Muscle of arm (tissue), 14 donors: ENCODE results near the gene SLC28A3. TPM values are rescaled to one million over a fixed set of nuclear protein-coding genes. Genes with fewer than 3 reads are reported as not detected.
"Not testable (repeated sequence)": the region's sequence is repeated elsewhere in the genome, so short reads cannot be mapped to it uniquely, and the experiment has no call there.

ENCODE experiments used
- DNase-seq: peaks from one replicate; pipeline ENCODE4 v3.0.0-alpha.2; 2013
- long read RNA-seq, 11 donors: transcript quantifications; one replicate each; lab custom pipeline, GENCODE V29; 2026
- polyA plus RNA-seq, 12 donors: library from polyadenylated mRNA; unstranded; fragments of 120-200 nt; gene quantifications; one replicate each; pipeline ENCODE4 v1.2.1, GENCODE V29; 2013; ENCODE audit not compliant: insufficient read length in 12 of 12

SLC28A3 gene, protein sequence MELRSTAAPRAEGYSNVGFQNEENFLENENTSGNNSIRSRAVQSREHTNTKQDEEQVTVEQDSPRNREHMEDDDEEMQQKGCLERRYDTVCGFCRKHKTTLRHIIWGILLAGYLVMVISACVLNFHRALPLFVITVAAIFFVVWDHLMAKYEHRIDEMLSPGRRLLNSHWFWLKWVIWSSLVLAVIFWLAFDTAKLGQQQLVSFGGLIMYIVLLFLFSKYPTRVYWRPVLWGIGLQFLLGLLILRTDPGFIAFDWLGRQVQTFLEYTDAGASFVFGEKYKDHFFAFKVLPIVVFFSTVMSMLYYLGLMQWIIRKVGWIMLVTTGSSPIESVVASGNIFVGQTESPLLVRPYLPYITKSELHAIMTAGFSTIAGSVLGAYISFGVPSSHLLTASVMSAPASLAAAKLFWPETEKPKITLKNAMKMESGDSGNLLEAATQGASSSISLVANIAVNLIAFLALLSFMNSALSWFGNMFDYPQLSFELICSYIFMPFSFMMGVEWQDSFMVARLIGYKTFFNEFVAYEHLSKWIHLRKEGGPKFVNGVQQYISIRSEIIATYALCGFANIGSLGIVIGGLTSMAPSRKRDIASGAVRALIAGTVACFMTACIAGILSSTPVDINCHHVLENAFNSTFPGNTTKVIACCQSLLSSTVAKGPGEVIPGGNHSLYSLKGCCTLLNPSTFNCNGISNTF
- polyA plus RNA-seq = 1 to 10 TPM in 2 of 12 donors, under 1 TPM in 2, not detected in 8; 0.04 to 3.6 (median 0.80) TPM
- long read RNA-seq, donor 1 = 0 reads
- long read RNA-seq, donor 2 = 0 reads
- long read RNA-seq, donor 3 = 0 reads
- long read RNA-seq, donor 4 = 0 reads
- long read RNA-seq, donor 5 = 0 reads
- long read RNA-seq, donor 6 = 0 reads
- long read RNA-seq, donor 7 = 0 reads
- long read RNA-seq, donor 8 = 0 reads
- long read RNA-seq, donor 9 = 0 reads
- long read RNA-seq, donor 10 = 0 reads
- long read RNA-seq, donor 11 = 0 reads

DNA sequence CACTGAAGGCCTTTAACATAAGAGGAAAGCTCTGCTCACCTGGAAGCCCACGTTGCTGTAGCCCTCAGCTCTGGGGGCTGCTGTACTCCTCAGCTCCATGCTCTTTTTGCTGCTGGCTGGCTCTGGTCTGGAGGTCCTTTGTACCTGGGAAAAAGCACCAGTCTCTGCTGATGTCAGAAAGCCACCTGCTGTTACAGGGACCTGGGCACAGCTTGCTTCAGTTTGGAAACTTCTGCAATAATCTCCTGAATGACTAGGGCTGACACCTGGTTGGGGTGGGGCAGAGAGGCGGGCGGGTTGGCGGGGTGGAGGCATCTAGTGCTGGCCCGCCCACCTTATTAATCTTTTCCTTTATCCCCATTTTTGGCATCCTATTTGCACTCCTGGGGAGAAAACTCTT lies at the start of gene SLC28A3:
Gene SLC28A3, minus strand, starts transcription at position 224 of the 400 bp plus-strand sequence. Its CDS starts 125 bp downstream, at position 99.
- DNase-seq = no peak

DNA sequence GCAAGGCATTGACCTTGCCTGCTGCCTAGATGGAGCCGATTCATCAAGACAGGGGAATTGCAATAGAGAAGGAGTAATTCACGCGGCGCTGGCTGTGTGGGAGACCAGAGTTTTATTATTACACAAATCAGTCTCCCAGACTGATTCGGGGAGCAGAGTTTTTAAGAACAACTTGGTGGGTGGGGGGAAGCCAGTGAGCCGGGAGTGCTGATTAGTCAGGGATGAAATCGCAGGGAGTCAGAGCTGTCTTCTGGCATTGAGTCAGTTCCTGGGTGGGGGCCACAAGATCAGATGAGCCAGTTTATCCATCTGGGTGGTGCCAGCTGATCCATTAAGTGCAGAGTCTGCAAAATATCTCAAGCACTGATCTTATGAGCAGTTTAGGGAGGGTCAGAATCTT lies 49.7 kb upstream of the SLC28A3 start:
- DNase-seq = not testable (repeated sequence)

DNA sequence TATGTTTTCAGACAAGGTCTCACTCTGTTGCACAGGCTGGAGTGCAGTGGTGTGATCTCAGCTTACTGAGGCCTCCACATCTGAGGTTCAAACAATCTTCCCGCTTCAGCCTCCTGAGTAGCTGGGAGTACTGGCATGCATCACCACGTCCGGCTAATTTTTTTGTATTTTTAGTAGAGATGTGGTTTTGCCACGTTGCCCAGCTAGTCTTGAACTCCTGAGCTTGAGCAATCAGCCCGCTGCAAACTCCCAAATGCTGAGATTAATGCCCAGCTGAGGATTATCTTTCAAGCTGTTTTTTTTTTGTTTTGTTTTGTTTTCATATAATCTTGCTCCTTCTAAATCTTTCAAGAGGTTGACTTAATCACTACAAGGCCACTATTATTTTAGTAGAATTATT lies 47.3 kb upstream of the SLC28A3 start:
- DNase-seq = no peak

DNA sequence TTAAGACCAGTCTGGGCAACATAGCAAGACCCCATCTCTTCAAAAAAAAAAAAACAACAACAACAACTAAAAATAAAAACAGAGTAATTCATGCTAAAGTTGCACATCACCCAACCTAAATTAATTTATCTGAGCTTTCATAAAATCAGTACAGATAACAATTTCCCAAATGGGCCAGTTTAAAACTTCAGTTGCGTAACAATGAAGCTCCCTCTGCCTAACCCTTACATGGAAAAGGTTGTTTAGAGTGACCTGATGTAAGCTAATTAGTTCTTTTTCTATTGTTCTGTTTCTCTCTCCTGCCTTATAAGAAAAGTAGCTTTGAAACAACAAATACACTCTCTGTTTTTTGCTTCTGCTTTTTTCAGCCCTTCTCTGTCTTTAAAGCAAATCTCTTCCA lies 46.2 kb upstream of the SLC28A3 start:
- no peak for DNase-seq

DNA sequence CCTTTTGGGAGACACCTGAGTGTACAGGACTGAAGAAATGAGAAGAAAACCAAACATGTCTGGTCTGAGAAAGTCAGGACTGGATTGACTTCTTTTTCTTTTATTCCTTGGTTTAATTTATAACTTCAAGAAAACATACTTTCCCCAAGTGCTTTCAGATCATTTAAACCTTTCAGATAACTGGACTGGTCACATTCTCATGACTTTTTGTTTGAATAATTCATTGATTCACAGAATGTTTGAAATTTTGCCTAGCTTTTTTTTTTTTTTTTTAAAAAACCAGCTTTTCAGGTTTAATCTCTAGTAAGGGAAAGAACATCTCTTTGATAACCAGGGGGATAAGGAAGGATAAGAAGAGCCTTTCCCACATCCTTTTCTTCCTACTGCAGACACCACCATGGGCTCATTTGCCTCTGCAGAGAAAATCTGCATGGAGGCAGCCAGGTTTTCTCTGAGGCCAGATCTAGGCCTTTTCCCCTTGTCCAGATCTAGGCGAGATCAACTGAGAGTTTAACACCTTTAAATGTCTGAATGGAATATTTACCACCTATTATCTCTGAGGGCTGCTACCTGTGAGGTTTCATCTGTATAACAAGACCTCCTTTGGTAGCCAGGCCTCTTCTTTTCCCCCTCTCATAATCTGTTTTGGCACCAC lies 45.0 kb upstream of the SLC28A3 start:
- DNase-seq = no peak

DNA sequence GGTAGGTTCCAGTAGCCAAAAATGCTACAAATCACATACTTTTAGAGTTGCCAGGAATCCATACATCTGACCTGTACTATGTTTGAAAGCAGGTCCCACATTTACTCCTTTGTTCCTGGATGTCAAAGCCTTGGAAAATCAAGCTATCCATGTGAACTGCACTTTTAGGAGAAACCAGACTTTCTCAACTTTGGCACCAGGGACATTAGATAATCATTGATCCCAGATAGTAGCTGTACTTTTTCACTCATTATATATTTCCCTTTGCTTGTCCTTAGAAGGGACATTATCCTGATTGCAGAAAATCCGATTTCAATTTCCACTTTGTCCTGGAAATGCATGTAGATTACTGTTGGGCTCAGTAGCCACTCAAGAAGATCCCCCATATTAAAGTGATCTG lies 44.1 kb upstream of the SLC28A3 start:
- DNase-seq = no peak

DNA sequence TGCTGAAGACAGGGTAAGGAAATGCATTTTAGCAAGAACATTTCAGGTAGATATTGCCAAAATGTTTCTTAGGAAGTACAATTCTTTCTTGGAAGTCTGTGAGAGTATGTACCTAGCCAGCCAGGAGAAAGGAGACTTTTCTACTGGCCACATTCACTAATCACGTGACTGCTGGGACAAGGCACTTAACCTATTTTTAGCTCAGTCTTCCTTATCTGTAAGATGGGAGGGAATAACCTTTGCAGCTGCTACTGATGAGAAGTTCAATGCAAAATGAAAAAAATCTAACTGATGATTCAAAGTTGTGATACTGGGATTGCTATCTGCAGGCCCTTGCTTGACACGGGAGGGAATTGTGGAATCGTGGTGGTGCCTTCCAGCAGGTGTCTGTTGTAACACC lies 42.6 kb upstream of the SLC28A3 start:
- no peak for DNase-seq

DNA sequence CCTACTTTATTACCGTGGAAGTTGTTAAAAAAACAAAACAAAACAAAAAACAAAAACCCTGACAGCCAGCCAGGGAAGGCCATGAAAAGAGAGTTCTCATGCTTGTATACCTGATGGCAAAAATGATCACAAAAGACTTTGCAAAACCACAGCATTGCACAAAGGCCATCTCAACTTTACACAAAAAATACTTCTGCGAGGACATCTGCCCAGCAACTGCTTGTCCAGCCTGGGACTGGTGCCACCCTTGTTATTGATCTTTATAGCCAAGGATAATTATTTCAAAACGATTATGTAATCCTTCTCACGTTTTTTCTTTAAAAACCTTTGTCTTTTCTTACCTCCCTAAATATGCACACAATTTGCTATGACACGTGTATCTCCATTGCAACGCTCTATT lies 42.2 kb upstream of the SLC28A3 start:
- DNase-seq = no peak

DNA sequence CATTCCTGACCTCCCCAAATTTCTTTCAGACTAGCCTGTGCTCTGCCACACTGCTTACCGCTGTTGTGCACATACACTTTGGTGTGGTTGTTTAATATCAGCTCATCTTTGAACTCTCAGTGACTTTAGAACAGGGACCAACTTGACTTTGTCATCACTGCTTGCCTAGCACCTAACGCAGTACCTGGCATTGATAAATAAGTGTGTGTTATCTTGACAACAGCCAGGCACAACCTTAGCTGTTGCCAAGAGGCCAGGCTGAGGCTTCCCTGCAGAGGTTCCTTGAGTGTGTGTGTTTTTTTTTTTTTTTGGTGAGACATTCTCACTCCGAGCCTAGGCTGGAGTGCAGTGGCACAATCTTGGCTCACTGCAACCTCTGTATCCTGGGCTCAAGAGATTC lies 41.0 kb upstream of the SLC28A3 start:
- no peak for DNase-seq

DNA sequence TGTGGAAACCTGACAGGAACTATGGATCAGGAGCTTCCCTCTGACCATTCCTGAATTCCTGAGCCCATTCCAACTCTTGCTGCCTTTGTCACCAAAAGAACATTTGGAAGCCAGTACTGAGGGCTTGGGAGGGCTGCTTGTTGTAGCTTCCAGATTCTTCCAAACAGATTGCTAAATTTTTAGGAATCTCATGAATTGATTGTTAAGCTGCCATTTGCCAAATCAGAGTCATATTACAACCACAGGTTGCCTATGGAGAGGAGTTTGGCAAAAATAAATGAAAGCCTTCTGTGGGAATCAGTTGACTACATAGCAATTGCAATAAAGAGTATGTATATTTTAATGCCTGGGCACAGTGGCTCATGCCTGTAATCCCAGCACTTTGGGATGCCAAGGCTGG lies 39.2 kb upstream of the SLC28A3 start:
- no peak for DNase-seq

DNA sequence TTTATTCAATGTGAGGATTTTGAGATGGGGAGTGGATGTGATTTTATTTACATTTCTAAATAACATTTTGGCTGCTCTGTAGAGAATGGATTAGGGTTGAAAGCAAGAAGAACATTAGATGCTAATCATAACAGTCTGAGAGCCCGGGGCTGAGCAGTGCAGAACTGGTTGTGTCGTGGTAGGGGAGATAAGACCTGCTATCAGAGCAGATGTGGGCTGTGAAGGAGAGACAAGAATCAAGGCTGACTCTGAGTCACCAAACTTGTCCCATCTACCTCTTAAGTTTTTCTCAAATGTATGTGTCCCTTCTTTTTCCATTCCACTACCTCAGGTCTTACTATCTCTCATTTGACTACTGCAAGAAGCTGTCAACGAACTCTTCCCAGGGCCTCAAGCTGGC lies 35.4 kb upstream of the SLC28A3 start:
- no peak for DNase-seq

DNA sequence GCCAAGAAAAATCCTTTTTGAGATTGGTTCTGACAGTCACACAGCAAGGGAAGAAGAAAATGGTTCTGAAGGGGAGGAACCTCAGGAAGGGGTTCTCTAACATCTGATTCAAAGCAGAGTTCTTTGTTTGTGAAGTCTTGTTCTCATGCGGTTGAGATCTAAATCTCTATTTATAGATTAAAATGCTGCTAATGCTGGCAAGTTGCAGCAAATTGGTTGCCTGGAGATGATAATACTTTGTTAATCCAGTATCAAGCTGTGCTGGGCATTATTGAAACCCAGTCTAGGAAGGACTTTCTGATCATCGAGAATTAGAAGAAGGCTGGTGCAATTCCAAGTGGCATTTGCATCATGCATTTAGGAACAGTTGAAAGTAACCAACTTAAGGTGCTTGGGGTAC lies 34.0 kb upstream of the SLC28A3 start:
- no peak for DNase-seq

DNA sequence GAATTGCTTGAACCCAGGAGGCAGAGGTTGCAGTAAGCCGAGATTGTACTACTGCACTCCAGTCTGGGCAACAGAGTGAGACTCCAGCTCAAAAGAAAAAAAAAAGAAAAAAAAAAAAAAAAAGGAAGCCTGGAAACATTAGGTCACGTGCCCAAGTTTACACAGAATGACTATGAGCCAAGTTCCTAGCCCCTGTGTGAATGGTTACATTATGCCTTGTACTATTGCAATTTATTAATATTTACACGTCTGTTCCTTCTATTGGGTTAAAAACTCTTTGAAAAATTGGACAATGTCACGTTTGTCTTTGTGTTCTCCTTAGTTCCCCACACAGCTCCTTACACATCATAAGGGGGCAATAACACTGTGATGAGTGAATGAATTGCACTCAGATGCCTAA lies 33.5 kb upstream of the SLC28A3 start:
- DNase-seq = no peak

DNA sequence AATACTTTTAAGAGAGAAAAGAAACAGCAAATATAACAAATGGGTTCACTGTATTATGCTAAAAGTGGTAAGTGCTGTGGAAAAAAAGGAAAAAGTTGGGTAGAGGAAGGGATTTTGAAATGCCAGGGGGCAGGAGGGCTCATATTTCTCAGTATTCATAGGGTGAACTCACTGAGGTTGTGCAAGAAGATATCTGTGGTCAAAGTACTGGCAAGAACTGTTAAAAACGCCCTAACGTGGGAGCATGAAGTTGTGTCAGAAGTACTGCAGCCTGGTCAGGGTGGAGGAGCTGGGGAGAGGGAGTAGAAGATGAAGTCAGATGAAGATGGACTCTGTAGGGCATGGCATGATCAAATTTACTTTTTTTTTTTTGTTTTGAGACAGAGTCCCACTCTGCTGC lies 31.2 kb upstream of the SLC28A3 start:
- no peak for DNase-seq

DNA sequence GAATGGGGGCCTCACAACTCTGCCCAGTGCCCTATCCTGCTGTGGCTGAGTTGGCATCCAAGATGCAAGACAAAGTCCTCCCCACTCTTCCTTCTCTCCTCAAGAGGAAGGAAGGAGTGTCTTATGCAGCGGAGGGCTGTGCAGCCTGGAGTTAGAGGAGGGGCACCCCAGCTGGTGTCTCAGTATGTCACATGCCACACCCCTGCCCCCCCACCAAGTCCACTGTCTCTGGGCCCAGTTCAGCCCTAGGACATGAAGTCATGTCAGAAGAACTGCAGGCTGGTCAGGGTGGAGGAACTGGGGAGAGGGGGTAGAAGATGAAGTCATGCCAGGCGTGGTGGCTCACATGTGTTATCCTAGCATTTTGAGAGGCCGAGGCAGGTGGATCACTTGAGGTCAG lies 28.0 kb upstream of the SLC28A3 start:
- no peak for DNase-seq

DNA sequence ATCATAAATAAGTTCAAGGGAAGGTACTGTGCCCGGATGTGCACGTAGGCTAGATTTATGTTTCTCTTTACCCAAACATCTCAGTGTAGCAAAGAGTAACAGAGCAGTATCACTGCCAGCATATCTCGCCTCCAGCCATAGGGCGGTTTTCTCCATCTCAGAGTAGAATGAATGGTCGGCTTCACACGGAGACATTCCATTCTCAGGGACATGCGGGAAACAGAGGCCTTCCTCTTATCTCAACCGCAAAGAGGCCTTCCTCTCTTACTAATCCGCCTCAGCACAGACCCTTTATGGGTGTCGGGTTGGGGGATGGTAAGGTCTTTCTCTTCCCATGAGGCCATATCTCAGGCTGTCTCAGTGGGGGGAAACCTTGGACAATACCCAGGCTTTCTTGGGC lies 27.2 kb upstream of the SLC28A3 start:
- not testable (repeated sequence) for DNase-seq

DNA sequence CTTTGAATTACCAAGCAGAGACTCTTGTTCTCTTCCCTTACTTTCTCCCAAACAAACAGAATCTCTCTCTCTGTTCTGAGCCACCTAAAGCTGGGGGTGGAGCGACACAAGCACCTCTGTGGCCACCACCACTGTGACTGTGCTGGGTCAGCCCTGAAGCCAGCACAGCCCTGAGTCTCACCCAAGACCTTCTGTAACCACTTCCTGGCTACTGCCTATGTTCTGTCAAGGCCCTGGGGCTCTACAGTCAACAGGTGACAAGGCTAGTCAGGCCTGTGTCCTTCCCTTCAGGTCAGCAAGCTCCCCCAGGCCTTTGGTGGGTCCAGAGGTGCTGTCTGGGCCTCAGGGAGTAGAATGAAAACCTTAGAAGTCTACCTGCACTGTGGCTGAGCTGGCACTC lies 26.1 kb upstream of the SLC28A3 start:
- no peak for DNase-seq

DNA sequence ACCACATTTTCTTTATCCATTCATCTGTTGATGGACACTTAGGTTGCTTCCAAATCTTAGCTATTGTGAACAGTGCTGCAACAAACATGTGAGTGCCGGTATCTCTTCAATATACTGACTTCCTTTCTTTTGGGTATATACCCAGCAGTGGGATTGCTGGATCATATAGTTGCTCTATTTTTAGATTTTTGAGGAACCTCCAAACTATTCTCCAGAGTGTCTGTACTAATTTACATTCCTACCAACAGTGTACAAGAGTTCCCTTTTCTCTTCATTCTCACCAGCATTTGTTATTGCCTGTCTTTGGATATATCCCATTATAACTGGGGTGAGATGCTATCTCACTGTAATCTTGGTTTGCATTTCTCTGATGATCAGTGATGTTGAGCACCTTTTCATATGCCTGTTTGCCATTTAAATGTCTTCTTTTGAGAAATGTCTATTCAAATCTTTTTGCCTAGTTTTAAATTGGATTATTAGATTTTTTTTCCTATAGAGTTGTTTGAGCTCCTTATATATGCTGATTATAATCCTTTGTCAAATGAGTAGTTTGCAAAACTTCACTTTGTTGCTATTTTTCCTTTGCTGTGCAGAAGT lies 24.4 kb upstream of the SLC28A3 start:
- DNase-seq = not testable (repeated sequence)

DNA sequence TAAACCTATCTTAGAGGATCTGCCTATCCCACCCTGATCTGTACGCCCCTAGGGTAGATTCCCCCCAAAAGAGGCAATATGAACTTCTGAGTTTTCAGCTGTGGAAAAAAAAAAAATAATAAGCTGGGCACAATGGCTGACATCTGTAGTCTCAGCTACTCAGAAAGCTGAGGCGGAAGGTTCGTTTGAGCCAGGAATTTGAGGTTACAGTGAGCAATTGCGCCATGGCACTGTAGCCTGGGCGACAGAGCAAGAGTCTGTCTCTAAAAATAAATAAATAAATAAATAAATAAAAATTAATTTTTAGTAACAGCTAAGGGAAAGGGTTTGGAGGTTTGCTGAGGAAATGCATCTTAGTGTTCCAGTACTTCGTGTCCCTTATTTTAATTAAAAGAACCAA lies 21.1 kb upstream of the SLC28A3 start:
- DNase-seq = no peak

DNA sequence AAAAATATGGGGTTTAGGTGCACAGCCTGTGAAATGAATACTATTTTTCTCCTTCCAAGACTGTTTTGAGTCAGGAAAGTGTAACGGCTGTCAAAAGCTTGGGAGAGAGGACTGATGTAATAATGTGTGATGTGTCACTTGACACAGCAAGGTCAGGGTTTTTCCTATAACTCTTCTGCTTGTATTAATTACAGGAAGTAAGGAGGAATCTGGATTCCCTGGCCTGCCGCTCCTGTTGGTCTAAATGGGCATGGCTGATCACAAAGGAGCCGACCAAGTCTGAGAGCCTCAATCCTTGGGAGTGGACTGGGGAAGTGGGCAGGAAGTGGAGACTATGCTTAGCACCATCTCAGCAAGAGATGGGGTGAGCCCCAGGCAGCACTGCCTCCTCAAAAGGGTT lies 16.7 kb upstream of the SLC28A3 start:
- DNase-seq = no peak

DNA sequence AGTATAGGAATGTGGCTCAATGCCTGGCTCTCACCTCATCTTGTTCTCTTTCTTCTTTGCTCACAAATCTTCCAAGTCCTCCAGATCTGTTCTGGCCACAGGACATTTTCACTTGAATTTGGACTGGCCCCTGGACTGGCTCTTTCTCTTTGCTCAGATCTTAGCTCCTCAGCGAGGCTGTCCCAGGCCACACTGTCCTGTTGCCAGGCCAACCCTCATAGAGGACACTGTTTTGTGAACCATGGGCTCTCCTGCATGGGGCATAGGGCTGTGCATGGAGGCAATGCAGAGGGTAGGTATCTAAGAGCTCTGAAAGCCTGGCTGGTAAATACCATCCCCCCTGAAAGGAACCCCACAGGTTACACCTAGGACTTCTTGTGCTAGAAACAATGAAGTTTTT lies 13.5 kb upstream of the SLC28A3 start:
- no peak for DNase-seq

DNA sequence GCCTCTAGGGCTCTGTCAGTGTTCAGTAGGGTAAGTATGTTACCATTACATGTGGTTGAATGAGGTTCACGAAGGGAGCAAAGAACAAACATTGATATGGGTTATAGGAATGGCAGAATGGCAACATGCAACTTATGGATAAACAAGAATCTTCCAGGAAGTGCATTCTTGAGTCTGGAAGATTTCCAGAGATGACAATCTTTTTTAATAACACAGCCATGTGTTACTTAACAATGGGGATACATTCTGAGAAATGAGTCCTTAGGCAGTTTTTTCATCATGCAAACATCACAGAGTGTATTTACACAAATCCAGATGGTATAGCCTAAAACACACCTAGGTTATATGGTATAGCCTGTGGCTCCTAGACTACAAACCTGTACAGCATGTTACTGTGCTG lies 9.1 kb upstream of the SLC28A3 start:
- DNase-seq = no peak
